ENCODE measurements around the gene ATP2C2.

DNA sequence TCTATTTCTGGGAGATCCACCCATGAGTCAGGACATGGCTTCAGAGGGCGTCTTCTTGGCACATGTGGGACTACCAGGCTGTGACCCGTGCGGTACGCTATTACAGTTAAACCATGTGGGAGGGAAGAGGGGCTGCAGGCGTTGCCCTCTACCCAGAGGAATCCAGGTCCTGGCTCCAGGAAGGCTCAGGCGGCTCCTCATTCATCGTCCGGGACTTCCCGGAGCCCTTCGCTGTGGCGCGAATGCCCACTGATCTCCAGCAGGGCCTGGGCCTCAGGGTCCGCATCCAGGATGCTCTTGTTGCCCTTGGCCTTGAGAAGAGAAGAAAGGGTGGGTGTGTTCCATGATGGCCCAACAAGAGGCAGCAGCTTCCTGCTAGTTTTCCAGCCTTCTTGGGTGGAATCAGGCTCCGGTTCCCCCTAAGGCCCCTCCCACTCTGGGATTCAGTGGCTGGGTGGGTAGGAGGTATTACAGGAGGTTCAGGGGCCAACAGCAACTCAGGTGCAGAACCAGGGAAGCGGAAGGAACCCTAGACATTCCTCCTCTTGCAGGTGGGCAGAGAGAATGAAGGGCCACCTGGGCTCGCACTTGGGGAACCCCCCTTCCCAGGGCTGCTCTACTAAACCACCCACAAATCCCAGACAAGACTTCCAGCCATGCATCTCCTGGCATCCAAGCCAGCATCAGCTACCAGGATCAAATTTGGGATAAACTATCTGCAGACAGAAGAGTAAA is 111.5 kb downstream of the ATP2C2 start:
- TF ChIP-seq CTCF (IDR thresholded peaks at IDR 0.05): no peak
- TF ChIP-seq POLR2A (IDR thresholded peaks at IDR 0.05): no peak
